B cell (primary cell): ENCODE results near the gene CLCN2. TPM values are rescaled to one million over a fixed set of nuclear protein-coding genes. Genes with fewer than 3 reads are reported as not detected.
A peak's percentile ranks its signal among the peaks of the same experiment; 100 is the strongest.

Experiments used
- ATAC-seq: fragments of 200-7000 bp; cut with Tn5 transposase; one replicate; pipeline ENCODE4 v1.10.0; 2021; ENCODE audit warnings: low read depth, mild to moderate bottlenecking, moderate number of reproducible peaks, moderate library complexity
- CTCF ChIA-PET: fragments of 350-600 bp; sonication (Branson Sonifier 250); formaldehyde crosslinking; loops from one replicate; lab custom pipeline; 2021; ENCODE audit warnings: antibody characterized with exemption, inconsistent platforms; lab: Charles Lee
- POLR2A ChIA-PET: fragments of 350-600 bp; sonication (Branson Sonifier 250); formaldehyde crosslinking; loops from one replicate; lab custom pipeline; 2021; ENCODE audit warnings: antibody characterized with exemption; lab: Charles Lee
- DNase-seq: peaks from one replicate; pipeline ENCODE4 v3.0.0; 2013
- H2AFZ ChIP-seq: 2 replicates; pipeline ENCODE4 v1.6.1; 2012; ENCODE audit warnings: mild to moderate bottlenecking, low read depth, low read length; ENCODE audit not compliant: insufficient read depth, poor library complexity, severe bottlenecking
- H3K27ac ChIP-seq, 2 donors: 1 replicate in 1 of 2; 2 replicates in 1 of 2; pipeline ENCODE4 v1.5.1; 2012 to 2013; ENCODE audit warnings: low read length in 2 of 2, mild to moderate bottlenecking in 2 of 2, moderate library complexity in 1 of 2
- H3K27me3 ChIP-seq, 4 experiments: fragments of 200-600 bp in 1 of 4; sonication (generic) in 1 of 4; replicated peaks in 1 of 4; 1 replicate in 2 of 4; 2 replicates in 2 of 4; pipeline versions ENCODE4 v1.6.1 to v1.7.0; 2013 to 2016; ENCODE audit warnings: low read length in 3 of 4, mild to moderate bottlenecking in 2 of 4, mixed read lengths in 1 of 4, moderate library complexity in 1 of 4; ENCODE audit not compliant: insufficient read depth in 4 of 4, control insufficient read depth in 3 of 4; ENCODE audit errors: control extremely low read depth in 1 of 4
- H3K36me3 ChIP-seq, 2 experiments: replicated peaks in 1 of 2; 1 replicate in 1 of 2; 2 replicates in 1 of 2; pipeline versions ENCODE4 v1.6.1 to v1.7.1; 2013; ENCODE audit warnings: low read length in 1 of 2; ENCODE audit not compliant: insufficient read depth in 2 of 2, control insufficient read depth in 1 of 2; ENCODE audit errors: control extremely low read depth in 1 of 2, extremely low read depth in 1 of 2
- H3K4me1 ChIP-seq, 2 donors: fragments of 200-600 bp in 1 of 2; sonication (generic) in 1 of 2; 1 replicate in 1 of 2; 2 replicates in 1 of 2; pipeline versions ENCODE4 v1.5.1 to v1.6.1; 2013 to 2017; ENCODE audit warnings: low read length in 2 of 2; ENCODE audit not compliant: control insufficient read depth in 2 of 2, insufficient read depth in 2 of 2
- H3K4me2 ChIP-seq: replicated peaks from 2 replicates; pipeline ENCODE3; 2012; ENCODE audit warnings: mild to moderate bottlenecking, low read depth, low read length; ENCODE audit not compliant: poor library complexity, severe bottlenecking
- H3K4me3 ChIP-seq, 5 experiments: fragments of 200-600 bp in 1 of 5; sonication (generic) in 1 of 5; 1 replicate in 3 of 5; 2 replicates in 2 of 5; pipeline versions ENCODE4 v1.5.1 to v1.7.0; 2011 to 2016; ENCODE audit warnings: low read length in 4 of 5, mild to moderate bottlenecking in 4 of 5, low read depth in 2 of 5, control low read depth in 1 of 5, moderate library complexity in 1 of 5; ENCODE audit not compliant: insufficient read depth in 1 of 5; ENCODE audit errors: control extremely low read depth in 1 of 5, extremely low read depth in 1 of 5
- H3K79me2 ChIP-seq: fragments of 200-600 bp; sonication (generic); one replicate; pipeline ENCODE4 v1.6.0; 2016; ENCODE audit warnings: low read length; ENCODE audit not compliant: control insufficient read depth, insufficient read depth
- H3K9ac ChIP-seq: fragments of 200-600 bp; sonication (generic); 2 replicates; pipeline ENCODE4 v1.6.1; 2017; ENCODE audit warnings: mild to moderate bottlenecking, low read length, moderate library complexity
- H3K9me3 ChIP-seq, 3 donors: one replicate each; pipeline versions ENCODE4 v1.6.1 to v1.7.1; 2013; ENCODE audit warnings: low read length in 2 of 3; ENCODE audit not compliant: control insufficient read depth in 2 of 3, insufficient read depth in 1 of 3; ENCODE audit errors: control extremely low read depth in 1 of 3
- H4K20me1 ChIP-seq: 2 replicates; pipeline ENCODE4 v1.6.0; 2012; ENCODE audit warnings: mild to moderate bottlenecking, low read length; ENCODE audit not compliant: insufficient read depth, control insufficient read depth, poor library complexity, severe bottlenecking
- H3K27ac Mint-ChIP-seq: one replicate; pipeline ENCODE4 v1.8.0; 2021; ENCODE audit warnings: mixed read lengths
- H3K27me3 Mint-ChIP-seq: one replicate; pipeline ENCODE4 v1.8.0; 2021; ENCODE audit warnings: mixed read lengths
- H3K4me1 Mint-ChIP-seq: one replicate; pipeline ENCODE4 v1.8.0; 2021; ENCODE audit warnings: mixed read lengths
- H3K4me3 Mint-ChIP-seq: one replicate; pipeline ENCODE4 v1.8.0; 2021; ENCODE audit warnings: mixed read lengths
- H3K9me3 Mint-ChIP-seq: one replicate; pipeline ENCODE4 v1.8.0; 2022; ENCODE audit warnings: mixed read lengths; ENCODE audit not compliant: insufficient read depth
- EZH2 ChIP-seq: IDR thresholded peaks from 2 replicates; pipeline ENCODE4 v1.6.1; 2012; ENCODE audit warnings: borderline replicate concordance, low read depth, mild to moderate bottlenecking, moderate library complexity, low read length; ENCODE audit not compliant: insufficient read depth, poor library complexity, severe bottlenecking
- WGBS: methylation state at CpG from one replicate; pipeline ENCODE4 v1.1.5; 2013; ENCODE audit warnings: missing lambda C conversion rate; ENCODE audit not compliant: insufficient coverage; 5-methylcytosine and 5-hydroxymethylcytosine counted together
- intact Hi-C: fragments of 100-400 bp; cut with micrococcal nuclease; formaldehyde crosslinking; loops from one replicate; pipeline ENCODE4 v1.10.0; 2022
- polyA plus RNA-seq: library from polyadenylated mRNA; depleted of rRNA; stranded (reverse); fragments of >200 nt; gene quantifications from 2 replicates; pipeline ENCODE4 v1.2.3, GENCODE V29; 2012
- total RNA-seq, 2 donors: library from RNA; stranded (reverse); fragments of 120-200 nt in 1 of 2; gene quantifications; 1 replicate in 1 of 2; 2 replicates in 1 of 2; pipeline versions ENCODE4 v1.2.3 to v1.2.4, GENCODE V29; 2013 to 2022
- TF ChIP-seq, protein P1 (sequence below): fragments of 200-600 bp; IDR thresholded peaks from one replicate; pipeline ENCODE4 v1.8.0; 2022; ENCODE audit warnings: antibody characterized with exemption, mild to moderate bottlenecking

CLCN2 gene
- total and polyA plus RNA-seq, 2 donors (not counting 1 experiment from before 2014, with no cell fraction given), result 6.1 to 8.1 TPM

DNA sequence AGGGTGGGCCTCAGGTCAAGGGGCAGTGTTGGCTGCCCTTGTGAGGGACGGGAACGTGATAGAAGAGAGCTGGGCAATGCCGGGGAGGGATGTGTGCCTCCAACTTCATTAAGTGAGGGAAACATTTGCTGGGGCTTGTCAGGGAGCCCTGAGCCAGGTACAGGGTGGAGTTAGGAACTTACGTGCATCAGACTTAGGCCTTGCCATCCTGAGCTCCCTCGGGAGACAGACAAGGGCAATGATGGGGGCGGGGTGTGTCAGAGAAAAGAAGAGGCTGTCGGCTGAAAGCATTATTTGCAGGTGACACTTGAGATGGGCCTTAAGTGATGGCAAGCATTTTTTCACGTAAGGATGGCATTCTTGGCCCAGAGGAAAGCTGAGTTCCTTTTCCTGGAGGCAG, 22.4 kb downstream of the CLCN2 start:
- 91% methylated on average over 8 of the region's 8 CpGs for WGBS
- Histone ChIP-seq H4K20me1 (no peaks in the 10 kb centered on the region), H3K9ac (no peak overlapping the region), H3K4me1 (peaks cover 14 to 25% of the 10 kb centered on the region in 2 donors), H3K27me3 (peaks cover 0 to 3% (median 0%) of the 10 kb centered on the region in 4 experiments), H3K79me2 (peaks cover 19% of the 10 kb centered on the region), H3K4me3 (no peak overlapping the region), H3K4me2 (peak overlapping the region; percentile 36), H3K27ac (no peak overlapping the region), H2AFZ (no peak overlapping the region), H3K36me3 (peaks cover 0 to 11% of the 10 kb centered on the region in 2 experiments), H3K9me3 (no peaks in the 10 kb centered on the region)
- H3K4me3 Mint-ChIP-seq, result peak overlapping the region; percentile 39
- TF ChIP-seq, protein P1, sequence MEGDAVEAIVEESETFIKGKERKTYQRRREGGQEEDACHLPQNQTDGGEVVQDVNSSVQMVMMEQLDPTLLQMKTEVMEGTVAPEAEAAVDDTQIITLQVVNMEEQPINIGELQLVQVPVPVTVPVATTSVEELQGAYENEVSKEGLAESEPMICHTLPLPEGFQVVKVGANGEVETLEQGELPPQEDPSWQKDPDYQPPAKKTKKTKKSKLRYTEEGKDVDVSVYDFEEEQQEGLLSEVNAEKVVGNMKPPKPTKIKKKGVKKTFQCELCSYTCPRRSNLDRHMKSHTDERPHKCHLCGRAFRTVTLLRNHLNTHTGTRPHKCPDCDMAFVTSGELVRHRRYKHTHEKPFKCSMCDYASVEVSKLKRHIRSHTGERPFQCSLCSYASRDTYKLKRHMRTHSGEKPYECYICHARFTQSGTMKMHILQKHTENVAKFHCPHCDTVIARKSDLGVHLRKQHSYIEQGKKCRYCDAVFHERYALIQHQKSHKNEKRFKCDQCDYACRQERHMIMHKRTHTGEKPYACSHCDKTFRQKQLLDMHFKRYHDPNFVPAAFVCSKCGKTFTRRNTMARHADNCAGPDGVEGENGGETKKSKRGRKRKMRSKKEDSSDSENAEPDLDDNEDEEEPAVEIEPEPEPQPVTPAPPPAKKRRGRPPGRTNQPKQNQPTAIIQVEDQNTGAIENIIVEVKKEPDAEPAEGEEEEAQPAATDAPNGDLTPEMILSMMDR, result no peak
- TF ChIP-seq EZH2, result no peak
- CTCF ChIA-PET, result no interaction called here
- ATAC-seq (no peak), DNase-seq (no peak)
- POLR2A ChIA-PET, result no interaction called here
- no peaks in the 10 kb centered on the region for H3K27me3 Mint-ChIP-seq
- H3K4me1 Mint-ChIP-seq, result peaks cover 29% of the 10 kb centered on the region
- intact Hi-C loops, result no loop called here
- no peak overlapping the region for H3K27ac Mint-ChIP-seq
- H3K9me3 Mint-ChIP-seq, result no peaks in the 10 kb centered on the region

GRCh38 chr3:184338511-184338945, 22.9 kb downstream of the CLCN2 start:
- Histone ChIP-seq H3K9ac (no peak overlapping the region), H3K4me3 (no peak overlapping the region), H3K36me3 (peaks cover 0 to 15% of the 10 kb centered on the region in 2 experiments), H3K9me3 (no peaks in the 10 kb centered on the region), H2AFZ (no peak overlapping the region), H3K27ac (no peak overlapping the region), H3K4me2 (peak overlapping the region; percentile 36), H3K27me3 (peaks cover 0 to 3% (median 0%) of the 10 kb centered on the region in 4 experiments), H3K79me2 (peaks cover 19% of the 10 kb centered on the region), H4K20me1 (no peaks in the 10 kb centered on the region), H3K4me1 (peaks cover 14 to 25% of the 10 kb centered on the region in 2 donors)
- CTCF ChIA-PET, result interaction anchor here (1.8 kb wide), 1 partner anchor 175 kb away, joined by 5 read pairs; no protein-coding TSS in a partner anchor
- Mint-ChIP-seq H3K9me3 (no peaks in the 10 kb centered on the region), H3K27ac (no peak overlapping the region), H3K4me1 (peaks cover 30% of the 10 kb centered on the region), H3K27me3 (no peaks in the 10 kb centered on the region), H3K4me3 (peak overlapping the region; percentile 39)
- TF ChIP-seq EZH2, result no peak
- TF ChIP-seq, protein P1, result no peak
- ATAC-seq, result no peak
- WGBS, result 60% methylated on average over 37 of the region's 37 CpGs
- DNase-seq, result peak; percentile 54
- intact Hi-C loops, result no loop called here
- POLR2A ChIA-PET, result no interaction called here
